ENCODE measurements around the gene OXSM. TPM values are rescaled to one million over a fixed set of nuclear protein-coding genes. Genes with fewer than 3 reads are reported as not detected.

The OXSM gene
- total RNA-seq: 7.8 TPM
- long read RNA-seq, partial matches to known transcripts: 2 of 9 reads
- long read RNA-seq, other reads (novel, unspliced or antisense): 3 of 9 reads

DNA sequence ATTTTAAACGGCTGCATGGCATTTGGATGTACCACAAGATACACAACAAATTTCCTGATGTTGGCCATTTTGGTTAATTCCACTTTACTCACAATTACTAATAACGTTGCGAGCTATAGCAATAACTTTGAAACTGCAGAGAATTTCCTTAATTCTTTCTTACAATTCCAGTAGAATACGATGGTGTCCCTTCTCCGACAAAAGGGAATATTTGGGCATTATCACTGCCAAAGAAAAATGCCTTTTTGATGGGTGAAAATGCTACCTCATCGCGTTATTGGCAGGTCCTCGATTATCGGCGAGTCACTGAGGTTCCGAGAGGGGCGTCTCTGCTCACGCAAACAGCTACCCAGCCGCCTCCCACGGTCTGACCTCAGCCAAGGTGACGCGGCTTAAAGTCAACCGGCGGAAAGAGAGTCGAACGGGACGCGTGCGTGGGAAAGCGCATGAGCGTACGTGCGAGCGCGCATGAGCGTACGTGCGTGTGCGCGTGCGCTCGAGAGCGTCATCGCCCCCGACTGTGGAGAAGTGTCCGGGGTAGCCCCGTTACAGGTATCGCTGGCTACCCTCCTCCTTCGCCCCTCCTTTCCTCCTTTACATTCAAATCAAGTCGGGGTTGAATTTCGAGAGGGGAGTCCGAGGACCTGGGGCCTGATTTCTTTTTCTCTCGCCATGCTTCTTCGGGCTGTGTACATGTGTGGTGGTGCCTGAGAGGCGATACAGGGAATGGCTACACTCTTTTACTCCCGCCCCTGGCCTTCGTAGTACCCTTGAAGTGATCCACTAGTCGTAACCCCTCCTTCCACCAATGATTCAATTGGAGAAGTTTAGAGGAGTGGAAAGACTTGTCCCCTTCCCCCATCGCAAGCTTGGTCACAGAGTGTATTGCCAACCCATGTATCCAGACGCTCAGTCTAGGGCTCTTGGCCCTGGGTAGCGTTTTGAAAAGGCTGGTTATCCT is at the start of gene OXSM:
OXSM (plus strand) TSS at position 495 of the 961 bp plus-strand sequence. CDS start 931 bp downstream, outside the sequence.
- DNase-seq: peak; percentile 94
- Histone ChIP-seq H3K36me3 (peaks cover 10% of the 10 kb centered on the region), H3K4me1 (peaks cover 22% of the 10 kb centered on the region), H3K9me3 (no peaks in the 10 kb centered on the region), H3K4me3 (peak within 1 kb of the TSS; percentile 70), H3K27ac (peak within 1 kb of the TSS; percentile 83), H3K27me3 (ENCODE audit: low read depth) (no peaks in the 10 kb centered on the region)
- TF ChIP-seq CTCF (IDR thresholded peaks at IDR 0.05): no peak
- intact Hi-C loops (cut with DNase I): no loop called here
- peak; percentile 99 for ATAC-seq

GRCh38 chr3:25744470-25744869 is 45.4 kb upstream of the OXSM start:
- H3K27ac ChIP-seq: no peak overlapping the region
- no peak for TF ChIP-seq CTCF (IDR thresholded peaks at IDR 0.05)

GRCh38 chr3:25747033-25747432 is 42.9 kb upstream of the OXSM start:
- intact Hi-C loops (cut with DNase I): no loop called here
- H3K4me1 ChIP-seq: no peaks in the 10 kb centered on the region
- no peaks in the 10 kb centered on the region for H3K9me3 ChIP-seq
- no peak for ATAC-seq
- no peak overlapping the region for H3K27ac ChIP-seq
- no peak overlapping the region for H3K4me3 ChIP-seq
- no peak for TF ChIP-seq CTCF (IDR thresholded peaks at IDR 0.05)
- H3K36me3 ChIP-seq: peaks cover 60% of the 10 kb centered on the region
- H3K27me3 ChIP-seq (ENCODE audit: low read depth): no peaks in the 10 kb centered on the region
- no peak for DNase-seq

More at GRCh38 chr3:25744470-25744869, 45.4 kb upstream of the OXSM start:
- Histone ChIP-seq H3K4me3 (no peak overlapping the region), H3K9me3 (no peaks in the 10 kb centered on the region), H3K27me3 (ENCODE audit: low read depth) (no peaks in the 10 kb centered on the region), H3K4me1 (no peaks in the 10 kb centered on the region), H3K36me3 (peaks cover 38% of the 10 kb centered on the region)
- DNase-seq (no peak), ATAC-seq (no peak)
- intact Hi-C loops (cut with DNase I): no loop called here

DNA sequence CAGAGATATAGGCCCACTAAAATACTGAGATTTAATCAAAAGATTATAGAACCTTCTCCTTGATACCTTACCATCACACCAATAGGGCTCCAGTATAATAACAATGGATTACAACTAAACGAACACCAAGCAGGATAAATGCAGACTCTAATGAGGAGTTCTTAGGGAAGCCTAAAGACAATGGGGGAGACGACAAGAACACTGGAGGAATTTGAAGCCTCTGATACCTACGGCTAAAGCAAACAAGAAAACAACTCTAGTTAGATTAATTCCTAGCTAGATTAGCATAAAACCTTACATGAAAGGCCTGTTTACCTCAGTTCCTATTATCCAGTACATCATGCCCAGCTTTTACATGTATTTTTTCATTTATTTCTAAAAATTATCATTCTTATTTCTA is 41.7 kb upstream of the OXSM start:
- H3K27ac ChIP-seq: no peak overlapping the region
- intact Hi-C loops (cut with DNase I): no loop called here
- H3K9me3 ChIP-seq: no peaks in the 10 kb centered on the region
- no peak overlapping the region for H3K4me3 ChIP-seq
- H3K4me1 ChIP-seq: no peaks in the 10 kb centered on the region
- peaks cover 54% of the 10 kb centered on the region for H3K36me3 ChIP-seq
- ATAC-seq (no peak), DNase-seq (no peak)
- no peak for TF ChIP-seq CTCF (IDR thresholded peaks at IDR 0.05)
- no peaks in the 10 kb centered on the region for H3K27me3 ChIP-seq (ENCODE audit: low read depth)

- no peak overlapping the region for H3K4me3 ChIP-seq
- DNase-seq (no peak), ATAC-seq (no peak)
- H3K4me1 ChIP-seq: no peaks in the 10 kb centered on the region
- H3K27me3 ChIP-seq (ENCODE audit: low read depth): no peaks in the 10 kb centered on the region
- intact Hi-C loops (cut with DNase I): no loop called here
- no peak overlapping the region for H3K27ac ChIP-seq
- H3K36me3 ChIP-seq: peaks cover 57% of the 10 kb centered on the region
- no peak for TF ChIP-seq CTCF (IDR thresholded peaks at IDR 0.05)
- no peaks in the 10 kb centered on the region for H3K9me3 ChIP-seq
Measured at GRCh38 chr3:25749031-25749581, 40.8 kb upstream of the OXSM start.

All from lower lobe of right lung (tissue), 2 donors.